Endodermal cell (in vitro differentiated cells): Measurements from ENCODE around the gene GRIP2. TPM values are rescaled to one million over a fixed set of nuclear protein-coding genes. Genes with fewer than 3 reads are reported as not detected.

Experiments used
- DNase-seq: peaks from one replicate; pipeline ENCODE4 v3.0.0-alpha.2; 2017
- H3K27ac ChIP-seq: 2 replicates; pipeline ENCODE4 v1.5.1; 2013; ENCODE audit warnings: mild to moderate bottlenecking, low read depth, low read length, moderate library complexity
- H3K27me3 ChIP-seq: 2 replicates; pipeline ENCODE4 v1.6.1; 2013; ENCODE audit warnings: mild to moderate bottlenecking, low read length, moderate library complexity; ENCODE audit not compliant: insufficient read depth, control insufficient read depth, poor library complexity, severe bottlenecking
- H3K36me3 ChIP-seq: 2 replicates; pipeline ENCODE4 v1.7.0; 2013; ENCODE audit warnings: mild to moderate bottlenecking, low read length, moderate library complexity; ENCODE audit not compliant: control insufficient read depth, insufficient read depth
- H3K4me1 ChIP-seq: one replicate; pipeline ENCODE4 v1.7.0; 2013; ENCODE audit warnings: low read length; ENCODE audit not compliant: control insufficient read depth, insufficient read depth
- H3K4me3 ChIP-seq: 2 replicates; pipeline ENCODE4 v1.5.1; 2013; ENCODE audit warnings: mild to moderate bottlenecking, low read length, moderate library complexity
- H3K9ac ChIP-seq: 2 replicates; pipeline ENCODE4 v1.6.1; 2013; ENCODE audit warnings: mild to moderate bottlenecking, low read length, moderate library complexity; ENCODE audit not compliant: poor library complexity, severe bottlenecking; ENCODE audit errors: extremely low read depth
- H3K9me3 ChIP-seq: 2 replicates; pipeline ENCODE4 v1.6.1; 2013; ENCODE audit warnings: mild to moderate bottlenecking, low read length, moderate library complexity; ENCODE audit not compliant: control insufficient read depth
- H3K27ac Mint-ChIP-seq: 2 replicates; pipeline ENCODE4 v1.8.0; 2020; ENCODE audit warnings: mixed read lengths
- H3K27me3 Mint-ChIP-seq: 2 replicates; pipeline ENCODE4 v1.8.0; 2021; ENCODE audit warnings: mild to moderate bottlenecking, mixed read lengths; ENCODE audit not compliant: insufficient read depth
- H3K36me3 Mint-ChIP-seq: 2 replicates; pipeline ENCODE4 v1.8.0; 2020; ENCODE audit warnings: low read depth, mixed read lengths
- H3K4me1 Mint-ChIP-seq: 2 replicates; pipeline ENCODE4 v1.8.0; 2020; ENCODE audit warnings: mixed read lengths
- H3K4me3 Mint-ChIP-seq: 2 replicates; pipeline ENCODE4 v1.8.0; 2020; ENCODE audit warnings: mild to moderate bottlenecking, moderate library complexity, mixed read lengths
- H3K9me3 Mint-ChIP-seq: 2 replicates; pipeline ENCODE4 v1.8.0; 2020; ENCODE audit warnings: mild to moderate bottlenecking, mixed read lengths
- WGBS, 2 experiments: methylation state at CpG; one replicate each; pipeline versions ENCODE4 v1.1.5 to v1.1.7; 2013; ENCODE audit warnings: missing lambda C conversion rate in 2 of 2, mixed read lengths in 1 of 2; ENCODE audit not compliant: insufficient coverage in 1 of 2, insufficient read length in 1 of 2; 5-methylcytosine and 5-hydroxymethylcytosine counted together
- total RNA-seq, 2 donors: library from RNA; stranded (reverse); fragmentation: NEBNext Ultra II Directional in 1 of 2; extraction: Animal tissue kit (Norgen Biotek cat#: 25700) in 1 of 2; gene quantifications; 2 replicates in 1 of 2; 3 replicates in 1 of 2; pipeline ENCODE4 v1.2.1, GENCODE V29; 2021
- TF ChIP-seq, protein P1 (sequence below): fragments of 200-600 bp; sonication (generic); conservative IDR thresholded peaks from 2 replicates; pipeline ENCODE4 v1.5.0; 2021; ENCODE audit warnings: antibody characterized with exemption, mild to moderate bottlenecking

The GRIP2 gene
- total RNA-seq, 2 donors from 2014 or later: 2.0 to 2.2 TPM

- Histone ChIP-seq H3K27ac (no peak overlapping the region), H3K36me3 (peaks cover 17% of the 10 kb centered on the region), H3K4me1 (peaks cover 18% of the 10 kb centered on the region), H3K9ac (no peak overlapping the region), H3K9me3 (no peaks in the 10 kb centered on the region), H3K4me3 (no peak overlapping the region), H3K27me3 (no peaks in the 10 kb centered on the region)
- Mint-ChIP-seq H3K9me3 (no peaks in the 10 kb centered on the region), H3K4me1 (peaks cover 55% of the 10 kb centered on the region), H3K27me3 (no peaks in the 10 kb centered on the region), H3K27ac (peak overlapping the region; percentile 62), H3K4me3 (no peak overlapping the region), H3K36me3 (peaks cover 20% of the 10 kb centered on the region)
- 83 to 92% methylated on average over 9 to 13 of the region's 13 CpGs for WGBS, 2 experiments
- DNase-seq: no peak
- TF ChIP-seq, protein P1, sequence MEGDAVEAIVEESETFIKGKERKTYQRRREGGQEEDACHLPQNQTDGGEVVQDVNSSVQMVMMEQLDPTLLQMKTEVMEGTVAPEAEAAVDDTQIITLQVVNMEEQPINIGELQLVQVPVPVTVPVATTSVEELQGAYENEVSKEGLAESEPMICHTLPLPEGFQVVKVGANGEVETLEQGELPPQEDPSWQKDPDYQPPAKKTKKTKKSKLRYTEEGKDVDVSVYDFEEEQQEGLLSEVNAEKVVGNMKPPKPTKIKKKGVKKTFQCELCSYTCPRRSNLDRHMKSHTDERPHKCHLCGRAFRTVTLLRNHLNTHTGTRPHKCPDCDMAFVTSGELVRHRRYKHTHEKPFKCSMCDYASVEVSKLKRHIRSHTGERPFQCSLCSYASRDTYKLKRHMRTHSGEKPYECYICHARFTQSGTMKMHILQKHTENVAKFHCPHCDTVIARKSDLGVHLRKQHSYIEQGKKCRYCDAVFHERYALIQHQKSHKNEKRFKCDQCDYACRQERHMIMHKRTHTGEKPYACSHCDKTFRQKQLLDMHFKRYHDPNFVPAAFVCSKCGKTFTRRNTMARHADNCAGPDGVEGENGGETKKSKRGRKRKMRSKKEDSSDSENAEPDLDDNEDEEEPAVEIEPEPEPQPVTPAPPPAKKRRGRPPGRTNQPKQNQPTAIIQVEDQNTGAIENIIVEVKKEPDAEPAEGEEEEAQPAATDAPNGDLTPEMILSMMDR: no peak
These were observed 79.0 kb downstream of the GRIP2 start for GRCh38 chr3:14461006-14461747.

- no peaks in the 10 kb centered on the region for H3K9me3 ChIP-seq
- peaks cover 55% of the 10 kb centered on the region for H3K4me1 Mint-ChIP-seq
- no peak overlapping the region for H3K27ac ChIP-seq
- no peak overlapping the region for H3K9ac ChIP-seq
- H3K4me1 ChIP-seq: peaks cover 18% of the 10 kb centered on the region
- no peak for DNase-seq
- H3K4me3 Mint-ChIP-seq: no peak overlapping the region
- TF ChIP-seq, protein P1: no peak
- peak overlapping the region; percentile 62 for H3K27ac Mint-ChIP-seq
- WGBS, 2 experiments: 92 to 100% methylated on average over 2 to 9 of the region's 9 CpGs
- H3K27me3 Mint-ChIP-seq: no peaks in the 10 kb centered on the region
- no peaks in the 10 kb centered on the region for H3K9me3 Mint-ChIP-seq
- H3K27me3 ChIP-seq: no peaks in the 10 kb centered on the region
- peaks cover 20% of the 10 kb centered on the region for H3K36me3 Mint-ChIP-seq
- peaks cover 23% of the 10 kb centered on the region for H3K36me3 ChIP-seq
- no peak overlapping the region for H3K4me3 ChIP-seq
These were observed 79.7 kb downstream of the GRIP2 start for GRCh38 chr3:14460342-14461005.

GRCh38 chr3:14459787-14460186 is 80.4 kb downstream of the GRIP2 start:
- no peak for DNase-seq
- Histone ChIP-seq H3K4me1 (peaks cover 18% of the 10 kb centered on the region), H3K36me3 (peaks cover 19% of the 10 kb centered on the region), H3K9me3 (no peaks in the 10 kb centered on the region), H3K9ac (no peak overlapping the region), H3K4me3 (no peak overlapping the region), H3K27ac (no peak overlapping the region), H3K27me3 (no peaks in the 10 kb centered on the region)
- Mint-ChIP-seq H3K27me3 (no peaks in the 10 kb centered on the region), H3K9me3 (no peaks in the 10 kb centered on the region), H3K4me3 (no peak overlapping the region), H3K27ac (no peak overlapping the region), H3K4me1 (peaks cover 55% of the 10 kb centered on the region), H3K36me3 (peaks cover 20% of the 10 kb centered on the region)
- WGBS, 2 experiments: 96 to 100% methylated on average over 2 to 3 of the region's 3 CpGs
- TF ChIP-seq, protein P1: no peak
